Lower leg skin (tissue), 4 donors: ENCODE results near the gene CCZ1B. TPM values are rescaled to one million over a fixed set of nuclear protein-coding genes. Genes with fewer than 3 reads are reported as not detected.
"Not testable (repeated sequence)": the region's sequence is repeated elsewhere in the genome, so short reads cannot be mapped to it uniquely, and the experiment has no call there.

Experiments used
- DNase-seq, 2 donors: peaks; one replicate each; pipeline ENCODE4 v3.0.0-alpha.2; 2019; ENCODE audit warnings: low spot score in 2 of 2
- H3K4me3 ChIP-seq: fragments of 200-600 bp; sonication (generic); 2 replicates; pipeline ENCODE4 v1.5.1; 2017; ENCODE audit warnings: mild to moderate bottlenecking, low read depth; ENCODE audit not compliant: poor library complexity, severe bottlenecking
- WGBS, 2 donors: methylation state at CpG; one replicate each; pipeline ENCODE4 v1.1.5; 2018; 5-methylcytosine and 5-hydroxymethylcytosine counted together
- intact Hi-C: fragments of 100-400 bp; cut with DNase I; formaldehyde crosslinking; loops from one replicate; pipeline ENCODE4 v1.15.0; 2023; ENCODE audit warnings: low total_unique reads
- total RNA-seq, 4 donors: library from RNA; depleted of rRNA; stranded (reverse); fragments of >200 nt; gene quantifications; one replicate each; pipeline ENCODE4 v1.1.0, GENCODE V29; 2016

CCZ1B gene
- total RNA-seq, 4 donors from 2014 or later: 20.0 to 84.7 (median 27.3) TPM

GRCh38 chr7:6750173-6750572, 75.9 kb downstream of the CCZ1B start:
- DNase-seq, intact Hi-C loops, H3K4me3 ChIP-seq: not testable (repeated sequence)
- 96 to 97% methylated on average over 4 of the region's 6 CpGs for WGBS, 2 donors

- intact Hi-C loops, DNase-seq, H3K4me3 ChIP-seq: not testable (repeated sequence)
- 90 to 94% methylated on average over 6 to 7 of the region's 12 CpGs for WGBS, 2 donors
These were observed 76.7 kb downstream of the CCZ1B start for GRCh38 chr7:6749335-6749734.

Other genes starting within 250 kb of the CCZ1B start
- 10 to 100 TPM; 18.4 to 30.7 (median 23.3) TPM for gene ZDHHC4, start 248.8 kb downstream of the CCZ1B start, total RNA-seq
- gene INTS15, start 236.3 kb downstream of the CCZ1B start, total RNA-seq: 10 to 100 TPM; 21.3 to 34.5 (median 29.7) TPM
- gene ZNF853, start 210.7 kb downstream of the CCZ1B start, total RNA-seq: 1 to 10 TPM; 4.6 to 7.7 (median 5.9) TPM
- 10 to 100 TPM; 30.6 to 63.6 (median 35.6) TPM for gene ZNF316, start 189.0 kb downstream of the CCZ1B start, total RNA-seq
- 10 to 100 TPM; 19.7 to 40.8 (median 23.8) TPM for gene ZNF12, start 119.3 kb downstream of the CCZ1B start, total RNA-seq
- gene RSPH10B2, start 72.2 kb downstream of the CCZ1B start, total RNA-seq: 1 to 10 TPM in 1 of 4 donors, not detected in 3; 1.3 TPM